ENCODE data around the gene GBGT1. TPM values are rescaled to one million over a fixed set of nuclear protein-coding genes. Genes with fewer than 3 reads are reported as not detected.
A peak's percentile ranks its signal among the peaks of the same experiment; 100 is the strongest.

GBGT1 gene
- total and polyA plus RNA-seq, 9 of the 15 experiments (the other 6 are each of a cell fraction or from before 2014, with no cell fraction given): 0.55 to 25.8 (median 13.7) TPM

DNA sequence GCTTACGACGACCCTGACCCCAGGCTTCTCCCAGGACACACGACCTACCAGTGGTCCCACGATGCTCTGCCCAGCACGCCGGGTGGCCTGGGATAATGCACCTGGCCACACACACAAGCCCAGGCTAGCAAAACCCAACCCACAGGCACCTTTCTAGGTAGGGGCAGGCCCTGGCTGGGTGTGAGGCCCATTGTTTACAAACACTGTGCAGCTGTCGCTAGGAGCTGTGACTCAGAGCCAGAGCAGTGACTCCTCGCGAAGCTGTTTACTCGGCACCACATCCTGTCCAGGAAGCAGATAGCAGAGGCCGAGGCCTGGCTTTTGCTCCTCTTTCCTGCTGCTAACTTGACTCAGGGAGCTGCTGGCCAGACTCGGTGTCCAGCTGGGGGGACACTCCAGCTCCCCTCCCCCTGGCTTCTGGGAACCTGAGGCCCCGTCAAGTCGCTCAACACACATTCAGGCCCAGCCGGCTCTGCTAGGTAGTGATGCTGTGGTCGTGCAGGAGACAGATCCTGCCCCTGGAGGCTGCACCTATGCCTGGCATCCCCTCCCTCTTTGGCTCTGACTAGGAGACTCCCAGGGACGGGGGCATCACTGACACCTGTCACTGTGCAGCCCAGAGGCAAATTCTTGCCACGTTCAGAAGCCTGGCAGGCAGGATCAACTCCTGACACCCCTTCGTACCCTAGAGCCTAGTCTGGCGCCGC, 29.9 kb downstream of the GBGT1 start (continued):
- TF ChIP-seq, protein P1, sequence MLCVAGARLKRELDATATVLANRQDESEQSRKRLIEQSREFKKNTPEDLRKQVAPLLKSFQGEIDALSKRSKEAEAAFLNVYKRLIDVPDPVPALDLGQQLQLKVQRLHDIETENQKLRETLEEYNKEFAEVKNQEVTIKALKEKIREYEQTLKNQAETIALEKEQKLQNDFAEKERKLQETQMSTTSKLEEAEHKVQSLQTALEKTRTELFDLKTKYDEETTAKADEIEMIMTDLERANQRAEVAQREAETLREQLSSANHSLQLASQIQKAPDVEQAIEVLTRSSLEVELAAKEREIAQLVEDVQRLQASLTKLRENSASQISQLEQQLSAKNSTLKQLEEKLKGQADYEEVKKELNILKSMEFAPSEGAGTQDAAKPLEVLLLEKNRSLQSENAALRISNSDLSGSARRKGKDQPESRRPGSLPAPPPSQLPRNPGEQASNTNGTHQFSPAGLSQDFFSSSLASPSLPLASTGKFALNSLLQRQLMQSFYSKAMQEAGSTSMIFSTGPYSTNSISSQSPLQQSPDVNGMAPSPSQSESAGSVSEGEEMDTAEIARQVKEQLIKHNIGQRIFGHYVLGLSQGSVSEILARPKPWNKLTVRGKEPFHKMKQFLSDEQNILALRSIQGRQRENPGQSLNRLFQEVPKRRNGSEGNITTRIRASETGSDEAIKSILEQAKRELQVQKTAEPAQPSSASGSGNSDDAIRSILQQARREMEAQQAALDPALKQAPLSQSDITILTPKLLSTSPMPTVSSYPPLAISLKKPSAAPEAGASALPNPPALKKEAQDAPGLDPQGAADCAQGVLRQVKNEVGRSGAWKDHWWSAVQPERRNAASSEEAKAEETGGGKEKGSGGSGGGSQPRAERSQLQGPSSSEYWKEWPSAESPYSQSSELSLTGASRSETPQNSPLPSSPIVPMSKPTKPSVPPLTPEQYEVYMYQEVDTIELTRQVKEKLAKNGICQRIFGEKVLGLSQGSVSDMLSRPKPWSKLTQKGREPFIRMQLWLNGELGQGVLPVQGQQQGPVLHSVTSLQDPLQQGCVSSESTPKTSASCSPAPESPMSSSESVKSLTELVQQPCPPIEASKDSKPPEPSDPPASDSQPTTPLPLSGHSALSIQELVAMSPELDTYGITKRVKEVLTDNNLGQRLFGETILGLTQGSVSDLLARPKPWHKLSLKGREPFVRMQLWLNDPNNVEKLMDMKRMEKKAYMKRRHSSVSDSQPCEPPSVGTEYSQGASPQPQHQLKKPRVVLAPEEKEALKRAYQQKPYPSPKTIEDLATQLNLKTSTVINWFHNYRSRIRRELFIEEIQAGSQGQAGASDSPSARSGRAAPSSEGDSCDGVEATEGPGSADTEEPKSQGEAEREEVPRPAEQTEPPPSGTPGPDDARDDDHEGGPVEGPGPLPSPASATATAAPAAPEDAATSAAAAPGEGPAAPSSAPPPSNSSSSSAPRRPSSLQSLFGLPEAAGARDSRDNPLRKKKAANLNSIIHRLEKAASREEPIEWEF (CRISPR knock-in tag; IDR thresholded peaks at IDR 0.05): 0 out of 2 replicates have a peak, but pooled peaks have one; percentile 23
- TF ChIP-seq RNF2 (IDR thresholded peaks at IDR 0.05): peak; percentile 96
- peak; percentile 43; the same call in 1 of the 2 replicates for TF ChIP-seq GATA2 (CRISPR knock-in tag; IDR thresholded peaks at IDR 0.05)
- TF ChIP-seq ILK (tag; IDR thresholded peaks at IDR 0.05; ENCODE audit: borderline replicate concordance, low read depth): no peak
- TF ChIP-seq, protein P2, sequence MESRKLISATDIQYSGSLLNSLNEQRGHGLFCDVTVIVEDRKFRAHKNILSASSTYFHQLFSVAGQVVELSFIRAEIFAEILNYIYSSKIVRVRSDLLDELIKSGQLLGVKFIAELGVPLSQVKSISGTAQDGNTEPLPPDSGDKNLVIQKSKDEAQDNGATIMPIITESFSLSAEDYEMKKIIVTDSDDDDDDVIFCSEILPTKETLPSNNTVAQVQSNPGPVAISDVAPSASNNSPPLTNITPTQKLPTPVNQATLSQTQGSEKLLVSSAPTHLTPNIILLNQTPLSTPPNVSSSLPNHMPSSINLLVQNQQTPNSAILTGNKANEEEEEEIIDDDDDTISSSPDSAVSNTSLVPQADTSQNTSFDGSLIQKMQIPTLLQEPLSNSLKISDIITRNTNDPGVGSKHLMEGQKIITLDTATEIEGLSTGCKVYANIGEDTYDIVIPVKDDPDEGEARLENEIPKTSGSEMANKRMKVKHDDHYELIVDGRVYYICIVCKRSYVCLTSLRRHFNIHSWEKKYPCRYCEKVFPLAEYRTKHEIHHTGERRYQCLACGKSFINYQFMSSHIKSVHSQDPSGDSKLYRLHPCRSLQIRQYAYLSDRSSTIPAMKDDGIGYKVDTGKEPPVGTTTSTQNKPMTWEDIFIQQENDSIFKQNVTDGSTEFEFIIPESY (CRISPR knock-in tag; IDR thresholded peaks at IDR 0.05): 0 out of 2 replicates have a peak, but pooled peaks have one; percentile 43
- peak; percentile 96 for TF ChIP-seq DPF2 (IDR thresholded peaks at IDR 0.05)
- no peak for TF ChIP-seq HNRNPH1 (optimal IDR thresholded peaks at IDR 0.05; ENCODE audit: low read depth, low read length)
- TF ChIP-seq SMAD2 (IDR thresholded peaks at IDR 0.05; ENCODE audit: low read depth, low read length): no peak
- TF ChIP-seq CTCF (IDR thresholded peaks at IDR 0.05 in 2 of 3, conservative IDR thresholded peaks at IDR 0.05 in 1 of 3; ENCODE audit: insufficient read depth in 2 of 3, low read depth in 1 of 3, low read length in 3 of 3): no peak
- TF ChIP-seq HMBOX1 (IDR thresholded peaks at IDR 0.05): peak; percentile 72

Measured in K562 (cell line).